Measurements from ENCODE around the gene PDE11A.

- TF ChIP-seq POLR2A (IDR thresholded peaks at IDR 0.05; ENCODE audit: low read depth, low read length) (no peak), TAF1 (IDR thresholded peaks at IDR 0.05; ENCODE audit: borderline replicate concordance, low read depth, low read length) (no peak), POLR2AphosphoS5 (IDR thresholded peaks at IDR 0.05; ENCODE audit: low read depth, low read length) (no peak)
These were observed 360.9 kb downstream of the PDE11A start for GRCh38 chr2:177711483-177712265.

Data from GM12892 (cell line).